Prostate gland (tissue), 2 donors: ENCODE data around the gene LRCH1. TPM values are rescaled to one million over a fixed set of nuclear protein-coding genes. Genes with fewer than 3 reads are reported as not detected.

Experiments used
- DNase-seq: peaks from one replicate; pipeline ENCODE4 v3.0.0-alpha.2; 2019; ENCODE audit warnings: low spot score
- H3K27ac ChIP-seq, 2 donors: fragments of 200-600 bp; sonication (generic); 2 replicates each; pipeline ENCODE4 v1.5.1; 2017 to 2019
- H3K27me3 ChIP-seq: fragments of 200-600 bp; sonication (generic); replicated peaks from 2 replicates; pipeline ENCODE4 v1.5.1; 2019; ENCODE audit not compliant: insufficient read depth
- H3K36me3 ChIP-seq, 2 donors: fragments of 200-600 bp; sonication (generic); 1 replicate in 1 of 2; 2 replicates in 1 of 2; pipeline versions ENCODE4 v1.5.1 to v1.8.1; 2017 to 2019
- H3K4me1 ChIP-seq: fragments of 200-600 bp; sonication (generic); replicated peaks from 2 replicates; pipeline ENCODE4 v1.5.1; 2019
- H3K4me3 ChIP-seq, 2 donors: fragments of 200-600 bp; sonication (generic); 2 replicates each; pipeline ENCODE4 v1.5.1; 2017 to 2019
- H3K9me3 ChIP-seq: fragments of 200-600 bp; sonication (generic); 2 replicates; pipeline ENCODE4 v1.5.1; 2017
- CTCF ChIP-seq, 4 experiments: fragments of 200-600 bp in 2 of 4; fragments of 450-650 bp in 2 of 4; sonication (generic) in 2 of 4; IDR thresholded peaks; 1 replicate in 3 of 4; 2 replicates in 1 of 4; pipeline ENCODE4 v1.5.1; 2016 to 2019; ENCODE audit warnings: antibody characterized with exemption in 4 of 4, mild to moderate bottlenecking in 2 of 4, moderate library complexity in 2 of 4
- POLR2A ChIP-seq: fragments of 450-650 bp; IDR thresholded peaks from one replicate; pipeline ENCODE4 v1.6.1; 2016; ENCODE audit warnings: antibody characterized with exemption, mild to moderate bottlenecking
- POLR2AphosphoS5 ChIP-seq: sonication (generic); formaldehyde crosslinking; IDR thresholded peaks from one replicate; pipeline ENCODE4 v1.6.1; 2017; ENCODE audit warnings: antibody characterized with exemption
- WGBS: methylation state at CpG from one replicate; pipeline ENCODE4 v1.1.5; 2018; 5-methylcytosine and 5-hydroxymethylcytosine counted together
- intact Hi-C: fragments of 100-400 bp; cut with DNase I; formaldehyde crosslinking; loops from one replicate; pipeline ENCODE4 v1.14.2; 2022
- total RNA-seq, 2 donors: library from RNA; depleted of rRNA; stranded (reverse); fragments of >200 nt; gene quantifications; one replicate each; pipeline ENCODE4 v1.1.0, GENCODE V29; 2016

Gene LRCH1
- total RNA-seq, 2 donors from 2014 or later = 14.8 to 17.2 TPM

DNA sequence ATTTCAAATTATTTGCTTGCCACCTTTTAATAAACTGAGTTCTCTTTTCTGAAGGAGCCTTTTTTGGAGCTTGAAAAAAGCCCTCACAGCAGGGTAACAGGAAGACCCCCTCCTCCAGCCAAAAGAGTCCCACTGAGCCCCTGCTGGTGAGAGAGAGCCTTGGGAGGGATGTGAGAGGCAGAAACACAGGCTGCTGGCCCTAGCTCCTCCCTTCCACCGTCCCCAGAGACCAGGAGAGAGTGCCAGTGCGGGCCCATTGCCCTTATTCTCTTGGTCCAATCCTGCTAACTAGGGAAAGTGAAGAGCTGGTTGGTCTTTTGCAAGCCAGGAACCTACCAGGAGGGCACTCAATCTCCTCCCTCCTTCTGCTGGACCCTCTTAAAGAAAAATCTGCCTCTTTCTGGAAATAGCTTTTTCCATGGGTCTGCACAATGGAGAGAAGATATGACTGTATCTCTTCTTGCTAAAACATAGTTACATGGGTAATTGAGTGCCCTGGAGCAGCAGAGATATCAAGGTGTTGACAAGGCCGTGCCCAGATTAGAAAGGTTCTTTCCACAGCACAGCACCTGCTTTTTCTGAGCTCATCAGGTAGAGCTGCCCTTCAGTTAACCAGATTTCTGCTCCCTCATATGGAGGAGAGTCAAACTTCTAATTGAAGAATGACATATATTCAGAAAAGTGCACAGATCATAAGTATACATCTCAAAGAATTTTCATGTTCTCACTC lies 113.9 kb downstream of the LRCH1 start:
- Histone ChIP-seq H3K36me3 (no peaks in the 10 kb centered on the region), H3K4me1 (peaks cover 4% of the 10 kb centered on the region), H3K4me3 (no peak overlapping the region), H3K27ac (no peak overlapping the region), H3K27me3 (no peaks in the 10 kb centered on the region), H3K9me3 (no peaks in the 10 kb centered on the region)
- WGBS = 66% methylated on average over 3 of the region's 3 CpGs
- DNase-seq = no peak
- intact Hi-C loops = no loop called here
- TF ChIP-seq CTCF (IDR thresholded peaks at IDR 0.05) (no peak), POLR2A (no peak), POLR2AphosphoS5 (no peak)

GRCh38 chr13:46667687-46668281 lies 114.8 kb downstream of the LRCH1 start:
- no peak for TF ChIP-seq POLR2A
- no peak for TF ChIP-seq CTCF (IDR thresholded peaks at IDR 0.05)
- TF ChIP-seq POLR2AphosphoS5 = no peak
- no peak overlapping the region for H3K4me3 ChIP-seq
- H3K27ac ChIP-seq = no peak overlapping the region
- H3K9me3 ChIP-seq = no peaks in the 10 kb centered on the region
- no peaks in the 10 kb centered on the region for H3K27me3 ChIP-seq
- intact Hi-C loops = no loop called here
- WGBS = 67% methylated on average over 4 of the region's 4 CpGs
- H3K36me3 ChIP-seq = no peaks in the 10 kb centered on the region
- DNase-seq = no peak
- peaks cover 4% of the 10 kb centered on the region for H3K4me1 ChIP-seq

DNA sequence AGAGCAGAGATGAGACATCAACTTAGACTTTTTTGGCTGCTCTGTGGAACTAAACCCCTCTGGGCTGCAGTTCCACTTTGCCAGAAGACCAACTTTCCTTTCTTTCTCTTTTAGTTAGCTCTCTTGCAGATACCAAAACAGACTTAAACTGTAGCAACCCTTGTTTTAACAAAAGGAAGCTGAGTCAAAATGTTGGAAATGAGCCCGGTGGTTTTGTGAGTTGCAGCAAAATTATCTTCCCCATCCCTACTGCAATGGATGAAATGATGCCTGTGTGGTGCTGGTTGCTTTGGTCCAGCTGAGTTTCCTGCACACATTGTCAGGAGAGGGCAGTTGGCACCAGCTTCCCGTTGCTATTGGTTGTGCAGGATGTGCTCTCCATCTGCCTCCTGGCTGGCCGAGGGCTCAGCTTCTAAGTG lies 115.3 kb downstream of the LRCH1 start:
- no peaks in the 10 kb centered on the region for H3K9me3 ChIP-seq
- TF ChIP-seq CTCF (IDR thresholded peaks at IDR 0.05) = no peak
- WGBS = 52% methylated on average over 3 of the region's 3 CpGs
- H3K27me3 ChIP-seq = no peaks in the 10 kb centered on the region
- no peak overlapping the region for H3K4me3 ChIP-seq
- intact Hi-C loops = no loop called here
- H3K4me1 ChIP-seq = peaks cover 4% of the 10 kb centered on the region
- DNase-seq = no peak
- no peaks in the 10 kb centered on the region for H3K36me3 ChIP-seq
- no peak overlapping the region for H3K27ac ChIP-seq

DNA sequence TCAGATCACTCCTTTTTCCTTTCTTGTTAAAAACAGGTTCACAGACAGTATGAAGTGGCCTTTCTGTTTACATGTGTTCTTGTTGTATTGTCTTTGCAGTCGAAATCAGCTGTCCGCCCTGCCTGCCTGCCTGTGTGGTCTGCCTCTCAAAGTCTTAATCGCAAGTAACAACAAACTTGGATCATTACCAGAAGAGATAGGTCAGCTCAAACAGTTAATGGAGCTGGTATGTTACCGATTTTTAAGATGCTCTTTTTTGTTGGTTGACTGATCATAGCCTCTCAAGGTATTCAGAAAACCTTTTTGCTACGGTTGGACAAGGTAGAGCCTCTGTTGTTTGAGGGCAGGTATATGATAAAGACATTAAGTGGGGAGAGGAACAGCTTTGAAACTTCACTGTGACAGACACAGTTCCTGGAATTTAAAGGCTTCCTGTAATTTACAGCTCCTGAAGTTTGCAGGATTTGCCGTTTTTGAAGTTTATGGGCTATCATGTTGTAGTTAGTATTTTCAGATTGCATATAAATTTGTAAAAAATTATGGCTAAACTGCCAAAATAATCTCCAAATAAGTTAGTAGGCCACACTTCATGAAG lies 116.1 kb downstream of the LRCH1 start:
- no peaks in the 10 kb centered on the region for H3K36me3 ChIP-seq
- DNase-seq = no peak
- intact Hi-C loops = no loop called here
- no peaks in the 10 kb centered on the region for H3K9me3 ChIP-seq
- H3K4me3 ChIP-seq = no peak overlapping the region
- H3K4me1 ChIP-seq = no peaks in the 10 kb centered on the region
- H3K27ac ChIP-seq = no peak overlapping the region
- no peak for TF ChIP-seq POLR2A
- TF ChIP-seq CTCF (IDR thresholded peaks at IDR 0.05) = no peak
- TF ChIP-seq POLR2AphosphoS5 = no peak
- 42% methylated on average over 6 of the region's 6 CpGs for WGBS
- no peaks in the 10 kb centered on the region for H3K27me3 ChIP-seq
